GM21390 (cell line): ENCODE data around the gene SLK.

ENCODE experiments used
- ATAC-seq: cut with Tn5 transposase; IDR thresholded peaks from one replicate; pipeline ENCODE4 v1.9.1; 2021; ENCODE audit not compliant: unreplicated experiment

The SLK gene

GRCh38 chr10:103966671-103967447 lies at the start of gene SLK:
SLK (plus strand) TSS chr10:103967140; CDS start chr10:103967746, 606 bp downstream.
- ATAC-seq, result peak; percentile 77

DNA sequence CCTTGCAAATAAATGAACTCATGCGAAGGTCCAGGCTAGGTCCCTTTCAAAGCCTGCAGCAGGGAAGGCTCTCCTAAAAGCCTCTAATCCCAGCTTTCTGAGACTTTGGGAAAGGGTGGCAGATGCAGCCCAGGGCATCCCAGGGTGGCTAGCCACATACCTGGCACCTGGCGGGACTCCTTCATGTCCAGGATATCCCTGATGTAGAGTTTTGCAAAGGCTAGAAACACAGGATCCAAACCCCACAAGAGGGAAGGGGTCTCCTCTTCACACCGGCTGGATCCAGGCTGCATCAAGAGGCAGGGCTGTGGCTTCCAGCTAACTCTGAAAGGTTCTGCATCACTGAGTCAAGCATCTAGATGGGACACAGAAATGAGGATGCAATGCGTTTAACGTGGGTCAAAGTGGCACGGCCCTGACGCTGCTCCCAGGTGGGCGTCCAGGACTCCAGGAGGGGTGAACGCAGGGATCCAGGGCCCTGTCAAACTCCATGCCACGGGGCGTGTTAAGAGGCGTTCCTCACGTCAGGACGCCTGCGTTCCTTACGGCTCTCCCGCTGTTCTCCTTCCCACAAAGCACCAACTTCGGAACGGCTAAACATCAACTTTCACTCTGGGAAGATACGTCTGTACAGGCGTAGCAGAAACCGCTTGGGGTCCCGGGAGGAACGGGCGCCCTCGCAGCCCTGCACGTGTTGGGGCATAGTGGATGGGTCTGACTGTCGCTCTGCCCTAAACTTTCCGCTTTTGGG lies 49.5 kb upstream of the SLK start:
- peak; percentile 8 for ATAC-seq

GRCh38 chr10:103918053-103918846 lies 48.7 kb upstream of the SLK start, which contains the start of gene STN1:
STN1 (minus strand) TSS chr10:103918184; CDS start chr10:103917594, 590 bp downstream.
- ATAC-seq, result peak; percentile 91

DNA sequence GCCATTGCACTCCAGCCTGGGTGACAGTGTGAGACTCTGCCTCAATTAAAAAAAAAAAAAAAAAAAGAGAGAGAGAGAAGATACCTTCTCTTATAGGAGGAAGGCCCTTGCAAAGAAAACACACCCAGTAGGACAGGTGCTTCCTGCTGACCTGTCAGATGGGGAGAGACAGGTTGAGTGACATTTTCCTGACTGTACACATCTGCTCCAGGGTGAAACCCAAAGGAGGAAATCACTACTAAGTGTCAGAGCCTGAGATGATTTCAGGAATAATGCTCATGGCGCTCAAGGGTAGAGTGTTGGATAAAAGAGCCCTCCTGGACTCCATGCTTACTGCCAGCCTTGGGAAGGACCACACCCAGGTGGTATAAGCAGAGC lies 47.3 kb upstream of the SLK start:
- ATAC-seq, result no peak

GRCh38 chr10:103921248-103921647 lies 45.7 kb upstream of the SLK start:
- ATAC-seq, result no peak

DNA sequence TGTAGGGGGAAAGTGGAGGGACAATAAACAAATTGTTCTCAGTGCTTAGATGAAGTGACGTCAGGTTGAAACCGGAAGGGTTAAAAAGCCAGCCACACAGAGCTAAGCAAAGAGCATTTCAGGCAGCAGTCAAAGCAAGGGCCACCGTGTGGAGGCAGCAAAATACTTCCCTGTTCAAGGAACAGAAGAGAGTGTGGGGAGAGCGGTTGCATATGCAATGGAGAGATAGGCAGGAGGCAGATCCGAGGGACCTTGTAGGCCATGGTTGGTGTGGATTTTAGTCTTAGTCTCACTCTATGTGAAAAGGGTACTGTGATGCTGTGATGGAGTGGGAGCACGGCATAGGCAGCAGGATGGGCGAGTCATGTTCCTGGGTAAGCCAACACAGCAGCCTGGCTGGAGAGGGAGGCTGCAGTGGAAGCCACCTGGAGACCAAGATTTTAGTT lies 45.2 kb upstream of the SLK start:
- no peak for ATAC-seq

- no peak for ATAC-seq
Measured at GRCh38 chr10:103922659-103923058, 44.3 kb upstream of the SLK start.

DNA sequence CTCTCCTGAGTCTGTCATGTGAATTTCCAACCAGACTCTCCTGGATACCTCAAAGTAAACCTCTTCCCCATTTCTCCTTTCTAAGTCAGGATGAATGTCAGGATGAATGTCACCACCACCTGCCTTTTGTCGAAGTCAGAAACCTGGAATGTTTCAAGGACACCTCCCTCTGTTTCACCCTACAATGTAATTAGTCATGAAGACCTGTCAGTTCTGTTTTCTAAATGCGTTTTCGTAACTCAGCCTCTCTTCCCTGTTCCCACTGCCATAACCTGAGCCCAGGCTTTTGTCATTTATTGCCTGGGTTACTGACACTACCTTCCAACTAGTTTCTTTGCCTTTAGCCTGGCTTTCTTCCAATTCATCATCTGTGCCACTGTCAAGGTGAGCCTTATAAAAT lies 43.4 kb upstream of the SLK start:
- ATAC-seq, result no peak

GRCh38 chr10:103925591-103925990 lies 41.3 kb upstream of the SLK start:
- no peak for ATAC-seq

GRCh38 chr10:103926722-103927319 lies 40.1 kb upstream of the SLK start:
- no peak for ATAC-seq

DNA sequence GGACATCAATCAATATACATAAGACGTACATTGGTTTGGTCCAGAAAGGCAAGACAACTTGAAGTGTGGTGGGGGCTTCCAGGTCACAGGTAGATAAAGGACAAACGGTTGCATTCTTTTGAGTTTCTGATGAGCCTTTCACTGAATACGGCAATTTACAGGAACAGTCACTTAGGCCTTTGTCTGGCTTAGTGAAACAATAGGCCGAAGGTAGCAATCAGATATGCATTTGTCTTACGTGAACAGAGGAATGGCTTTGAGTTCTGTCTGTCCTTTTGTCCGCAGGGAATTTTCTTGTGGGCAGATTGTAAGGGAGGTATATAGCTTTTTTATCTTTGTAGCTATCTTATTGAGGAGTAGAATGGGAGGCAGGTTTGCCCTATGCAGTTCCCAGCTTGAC lies 38.2 kb upstream of the SLK start:
- ATAC-seq, result no peak

DNA sequence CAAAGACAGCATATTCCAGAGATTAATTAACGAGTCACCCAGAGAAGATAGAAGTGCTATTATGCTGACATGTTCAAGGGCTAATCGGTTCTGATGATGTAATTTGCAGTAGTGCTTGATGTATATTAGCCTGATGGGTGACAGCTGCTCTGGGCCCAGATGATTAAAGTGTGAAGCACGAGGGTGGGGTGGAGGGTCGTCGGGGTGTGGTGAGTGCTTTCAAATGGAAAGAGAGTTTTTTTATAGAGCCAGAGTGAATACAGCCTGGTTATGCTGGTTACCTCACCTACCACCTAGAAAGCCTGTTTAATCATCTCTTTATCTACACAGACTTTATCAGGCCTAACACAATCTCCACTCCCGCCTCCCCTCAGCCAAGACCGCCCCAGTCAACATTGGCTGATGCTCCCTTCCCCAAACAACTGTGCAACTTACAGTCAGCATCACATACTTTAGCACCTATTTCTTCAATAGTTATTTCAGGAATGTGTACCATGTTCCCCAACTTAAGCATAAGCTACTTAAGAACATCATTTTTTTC lies 37.5 kb upstream of the SLK start:
- no peak for ATAC-seq

- no peak for ATAC-seq
Measured at GRCh38 chr10:103930449-103930848, 36.5 kb upstream of the SLK start.

DNA sequence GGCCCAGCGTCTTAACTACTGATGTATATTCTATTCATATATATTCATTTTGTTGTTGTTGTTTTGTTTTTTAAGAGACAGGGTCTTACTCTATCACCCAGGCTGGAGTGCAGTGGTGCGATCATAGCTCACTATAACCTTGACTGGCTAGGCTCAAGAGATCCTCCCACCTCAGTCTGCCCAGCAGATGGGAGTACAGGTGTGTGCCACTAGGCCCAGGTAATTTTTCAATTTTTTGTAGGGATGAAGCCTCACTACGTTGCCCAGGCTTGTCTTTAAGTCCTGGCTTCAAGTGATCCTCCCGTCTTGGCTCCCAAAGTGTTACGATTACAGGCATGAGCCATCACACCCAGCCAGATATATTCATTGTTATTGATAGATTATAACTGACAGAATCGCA lies 36.1 kb upstream of the SLK start:
- no peak for ATAC-seq

- no peak for ATAC-seq
Measured at GRCh38 chr10:103931603-103932002, 35.3 kb upstream of the SLK start.

DNA sequence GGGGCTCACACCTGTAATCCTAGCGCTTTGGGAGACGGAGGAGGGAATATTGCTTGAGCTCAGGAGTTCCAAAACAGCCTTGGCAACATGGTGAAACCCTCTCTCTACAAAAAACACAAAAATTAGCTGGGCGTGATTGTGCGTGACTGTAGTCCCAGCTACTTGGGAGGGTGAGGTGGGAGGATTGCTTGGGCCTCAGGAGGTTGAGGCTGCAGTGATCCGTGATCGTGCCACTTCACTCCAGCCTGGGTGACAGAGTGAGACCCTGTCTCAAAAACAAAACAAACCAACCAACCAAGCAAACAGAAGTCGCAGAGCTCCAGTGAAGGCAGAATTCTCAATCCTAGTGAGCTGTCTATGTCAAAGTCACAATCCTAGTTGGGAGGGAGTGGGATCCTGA lies 34.7 kb upstream of the SLK start:
- no peak for ATAC-seq

DNA sequence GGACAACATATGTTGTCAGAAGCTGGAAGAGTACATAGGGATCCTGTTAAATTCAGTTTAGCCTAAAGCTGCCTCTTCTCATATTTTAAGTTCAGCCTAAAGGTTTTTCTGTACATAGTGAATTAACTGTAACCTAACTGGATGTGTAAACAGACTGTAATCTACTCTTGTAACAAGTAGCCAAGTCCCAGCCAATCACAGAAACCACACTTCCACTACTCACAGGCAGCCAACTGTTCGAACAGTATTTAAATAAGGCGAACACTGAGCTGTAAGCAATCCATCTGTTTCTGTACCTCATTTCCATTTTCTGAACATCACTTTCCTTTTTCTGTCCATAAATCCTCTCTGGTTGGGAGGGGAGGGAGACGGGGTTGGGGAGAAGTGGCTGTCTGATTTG lies 34.0 kb upstream of the SLK start:
- no peak for ATAC-seq

- ATAC-seq, result no peak
Measured at GRCh38 chr10:103933557-103934121, 33.3 kb upstream of the SLK start.

- no peak for ATAC-seq
Measured at GRCh38 chr10:103934308-103934707, 32.6 kb upstream of the SLK start.

DNA sequence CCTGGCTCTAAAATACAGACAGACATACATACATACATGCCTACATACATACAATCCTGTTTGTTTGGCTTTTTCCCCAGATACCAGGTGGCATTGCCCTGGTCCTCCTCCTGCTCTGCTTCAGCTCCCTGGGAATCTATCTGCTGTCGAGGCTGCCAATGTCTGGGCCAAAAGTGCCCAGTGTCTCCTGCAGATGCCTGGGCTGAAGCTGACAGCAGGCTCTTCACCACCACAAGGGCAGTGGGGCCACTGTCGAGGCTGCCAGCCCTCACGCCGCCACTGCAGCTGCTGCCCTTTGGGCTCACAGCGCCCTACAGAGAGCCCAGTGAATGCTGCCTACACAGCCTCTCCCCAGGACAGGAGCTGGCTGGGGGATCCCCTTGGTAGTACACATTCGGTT lies 30.9 kb upstream of the SLK start:
- ATAC-seq, result no peak
